Peyer's patch (tissue), 4 donors: ENCODE measurements around the gene NAV2.

ENCODE experiments used
- POLR2A ChIP-seq, 2 donors: fragments of 450-650 bp; IDR thresholded peaks; one replicate each; pipeline ENCODE4 v1.5.1; 2017; ENCODE audit warnings: antibody characterized with exemption in 2 of 2, mild to moderate bottlenecking in 2 of 2, moderate library complexity in 2 of 2
- TF ChIP-seq, protein P1 (sequence below), 6 experiments: fragments of 450-650 bp in 4 of 6; fragments of 200-600 bp in 2 of 6; sonication (generic) in 1 of 6; IDR thresholded peaks; one replicate each; pipeline ENCODE4 v1.5.1; 2017 to 2019; ENCODE audit warnings: antibody characterized with exemption in 6 of 6, mild to moderate bottlenecking in 3 of 6, moderate library complexity in 1 of 6

DNA sequence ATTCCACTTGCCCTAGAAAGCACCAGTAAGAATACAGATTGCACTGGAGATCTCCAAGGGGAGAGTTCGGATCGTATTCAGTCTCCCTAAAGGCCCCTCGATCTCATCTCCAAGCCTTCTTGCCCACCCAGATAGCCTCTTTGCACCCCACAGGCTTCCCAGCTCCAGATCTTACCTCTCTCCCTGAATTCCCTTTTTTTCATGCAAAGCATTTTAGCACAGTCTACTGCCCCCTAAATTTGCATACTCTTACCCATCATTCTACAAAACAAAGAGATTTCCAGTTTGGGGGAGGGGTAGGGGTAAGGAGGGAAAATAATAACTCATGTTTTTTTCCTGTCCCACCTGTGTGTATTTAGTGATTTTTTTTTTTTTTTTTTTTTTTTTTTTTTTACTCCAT is 105.2 kb downstream of the NAV2 start:
- TF ChIP-seq, protein P1, sequence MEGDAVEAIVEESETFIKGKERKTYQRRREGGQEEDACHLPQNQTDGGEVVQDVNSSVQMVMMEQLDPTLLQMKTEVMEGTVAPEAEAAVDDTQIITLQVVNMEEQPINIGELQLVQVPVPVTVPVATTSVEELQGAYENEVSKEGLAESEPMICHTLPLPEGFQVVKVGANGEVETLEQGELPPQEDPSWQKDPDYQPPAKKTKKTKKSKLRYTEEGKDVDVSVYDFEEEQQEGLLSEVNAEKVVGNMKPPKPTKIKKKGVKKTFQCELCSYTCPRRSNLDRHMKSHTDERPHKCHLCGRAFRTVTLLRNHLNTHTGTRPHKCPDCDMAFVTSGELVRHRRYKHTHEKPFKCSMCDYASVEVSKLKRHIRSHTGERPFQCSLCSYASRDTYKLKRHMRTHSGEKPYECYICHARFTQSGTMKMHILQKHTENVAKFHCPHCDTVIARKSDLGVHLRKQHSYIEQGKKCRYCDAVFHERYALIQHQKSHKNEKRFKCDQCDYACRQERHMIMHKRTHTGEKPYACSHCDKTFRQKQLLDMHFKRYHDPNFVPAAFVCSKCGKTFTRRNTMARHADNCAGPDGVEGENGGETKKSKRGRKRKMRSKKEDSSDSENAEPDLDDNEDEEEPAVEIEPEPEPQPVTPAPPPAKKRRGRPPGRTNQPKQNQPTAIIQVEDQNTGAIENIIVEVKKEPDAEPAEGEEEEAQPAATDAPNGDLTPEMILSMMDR (IDR thresholded peaks at IDR 0.05): no peak
- no peak for TF ChIP-seq POLR2A (IDR thresholded peaks at IDR 0.05)
